Pons (tissue), 1 donor: ENCODE measurements around the gene FCSK.
"Not testable (repeated sequence)": the region's sequence is repeated elsewhere in the genome, so short reads cannot be mapped to it uniquely, and the experiment has no call there.

Experiments used
- DNase-seq: peaks from one replicate; pipeline ENCODE4 v3.0.0-alpha.2; 2016; ENCODE audit warnings: low spot score

FCSK gene

DNA sequence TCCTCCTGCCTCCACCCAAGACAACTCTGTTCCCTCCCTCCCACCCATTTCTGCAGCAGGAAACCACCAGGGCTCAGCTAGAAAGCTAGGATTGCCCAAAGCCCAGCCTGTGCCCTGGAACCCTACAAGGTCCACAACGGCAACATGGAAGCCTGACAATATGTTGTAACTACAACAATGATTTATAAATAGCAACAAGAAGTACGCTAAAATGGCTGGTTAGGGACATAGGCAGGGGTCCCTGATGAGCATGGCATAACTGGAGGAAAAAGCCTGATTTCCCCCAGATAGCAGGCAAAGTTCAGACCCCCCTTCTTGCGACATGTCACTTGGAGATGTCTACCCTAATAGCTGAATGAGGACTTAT is 22.1 kb upstream of the FCSK start:
- DNase-seq: no peak

DNA sequence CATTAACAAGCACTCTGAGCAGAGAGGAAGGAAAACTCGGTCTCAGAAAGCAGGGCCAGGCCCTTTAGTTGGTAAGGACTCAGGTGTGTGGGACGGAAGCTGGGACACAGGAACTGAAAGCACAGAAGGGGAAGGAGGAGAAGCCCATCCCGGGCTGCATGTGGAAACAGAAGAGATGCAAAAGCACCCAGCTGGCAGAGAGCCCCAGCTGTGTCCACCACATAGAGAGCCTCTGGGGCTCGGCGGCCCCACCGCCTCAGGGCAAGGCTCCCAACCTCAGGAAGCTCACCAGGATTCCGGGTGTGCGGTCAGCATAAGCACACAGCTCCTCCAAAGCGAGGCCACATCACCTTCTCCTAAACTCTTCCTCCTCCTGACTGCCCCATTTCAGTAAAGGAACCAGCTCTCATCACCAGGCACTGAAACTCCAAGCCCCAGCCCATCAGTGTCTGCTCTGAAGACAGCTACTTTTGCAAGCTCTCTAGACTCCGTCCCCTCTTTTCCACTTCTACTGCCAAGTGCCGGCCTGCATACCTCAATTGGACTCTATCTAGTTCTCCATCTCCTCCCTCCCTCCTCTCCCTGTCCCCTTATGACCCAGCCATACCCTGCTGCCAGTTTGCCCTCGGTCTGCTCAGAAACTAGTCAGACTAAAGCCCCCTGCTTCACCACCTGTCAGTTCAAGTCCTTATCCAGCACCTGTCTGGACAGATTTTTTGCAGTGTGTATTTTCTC is 21.5 kb upstream of the FCSK start:
- no peak for DNase-seq

DNA sequence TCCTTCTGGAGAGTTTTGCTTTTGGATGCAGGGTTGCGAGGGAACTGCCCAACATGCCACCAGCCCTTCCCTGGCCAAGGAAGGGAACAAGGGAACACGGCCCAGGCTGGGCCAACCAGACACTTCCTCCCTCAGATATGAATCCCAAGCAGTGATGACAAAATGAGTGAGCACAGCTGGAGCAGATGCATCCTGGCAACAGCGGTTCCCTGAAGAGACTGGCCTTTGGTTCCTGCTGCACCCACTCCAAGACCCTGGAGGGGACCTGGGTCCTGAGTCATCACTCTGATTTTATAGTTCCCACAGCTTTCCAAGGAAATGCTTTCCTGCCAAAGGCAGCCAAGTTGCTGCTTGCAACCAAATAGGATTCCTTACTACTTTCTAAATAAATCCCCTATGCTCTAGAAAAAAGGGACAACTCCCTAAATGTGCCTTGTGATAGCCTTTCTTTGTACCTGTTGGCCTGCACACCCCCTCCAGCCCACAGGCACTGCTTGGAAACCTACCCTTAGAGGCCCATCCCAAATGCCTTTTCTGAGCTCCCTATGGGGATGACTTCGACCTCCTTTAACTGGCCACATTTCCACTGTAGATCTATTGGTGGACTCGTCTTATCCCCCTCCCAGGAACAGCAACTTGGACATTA is 20.8 kb upstream of the FCSK start:
- DNase-seq: no peak

GRCh38 chr16:70434484-70435260 is 19.7 kb upstream of the FCSK start:
- no peak for DNase-seq

DNA sequence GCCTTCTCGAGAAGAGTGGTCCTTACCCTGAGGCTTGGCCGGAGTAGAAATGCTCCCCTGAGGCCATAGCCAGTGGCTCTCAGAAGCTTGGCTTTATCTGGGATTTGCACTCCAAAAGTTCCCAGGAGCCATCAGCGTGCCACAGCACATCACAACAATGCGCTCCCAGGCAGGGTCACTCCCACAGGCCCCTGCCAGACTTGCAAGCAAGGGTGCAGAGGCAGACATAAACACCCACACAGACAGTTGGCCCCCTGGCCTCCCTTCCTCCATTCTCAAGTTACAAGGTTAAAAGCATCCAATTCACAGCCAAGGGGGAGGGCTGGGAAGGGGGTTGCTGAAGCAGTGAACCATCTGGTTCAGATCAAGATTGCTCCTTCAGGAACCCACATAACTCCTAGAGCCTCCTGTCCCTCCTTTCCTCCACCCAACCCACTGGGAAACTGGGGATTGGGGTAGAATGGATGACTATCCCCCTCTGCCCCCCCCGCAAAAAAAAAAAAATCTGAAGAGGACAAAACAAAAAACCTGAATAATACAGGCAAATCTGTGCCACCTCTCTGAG is 17.3 kb upstream of the FCSK start:
- no peak for DNase-seq

DNA sequence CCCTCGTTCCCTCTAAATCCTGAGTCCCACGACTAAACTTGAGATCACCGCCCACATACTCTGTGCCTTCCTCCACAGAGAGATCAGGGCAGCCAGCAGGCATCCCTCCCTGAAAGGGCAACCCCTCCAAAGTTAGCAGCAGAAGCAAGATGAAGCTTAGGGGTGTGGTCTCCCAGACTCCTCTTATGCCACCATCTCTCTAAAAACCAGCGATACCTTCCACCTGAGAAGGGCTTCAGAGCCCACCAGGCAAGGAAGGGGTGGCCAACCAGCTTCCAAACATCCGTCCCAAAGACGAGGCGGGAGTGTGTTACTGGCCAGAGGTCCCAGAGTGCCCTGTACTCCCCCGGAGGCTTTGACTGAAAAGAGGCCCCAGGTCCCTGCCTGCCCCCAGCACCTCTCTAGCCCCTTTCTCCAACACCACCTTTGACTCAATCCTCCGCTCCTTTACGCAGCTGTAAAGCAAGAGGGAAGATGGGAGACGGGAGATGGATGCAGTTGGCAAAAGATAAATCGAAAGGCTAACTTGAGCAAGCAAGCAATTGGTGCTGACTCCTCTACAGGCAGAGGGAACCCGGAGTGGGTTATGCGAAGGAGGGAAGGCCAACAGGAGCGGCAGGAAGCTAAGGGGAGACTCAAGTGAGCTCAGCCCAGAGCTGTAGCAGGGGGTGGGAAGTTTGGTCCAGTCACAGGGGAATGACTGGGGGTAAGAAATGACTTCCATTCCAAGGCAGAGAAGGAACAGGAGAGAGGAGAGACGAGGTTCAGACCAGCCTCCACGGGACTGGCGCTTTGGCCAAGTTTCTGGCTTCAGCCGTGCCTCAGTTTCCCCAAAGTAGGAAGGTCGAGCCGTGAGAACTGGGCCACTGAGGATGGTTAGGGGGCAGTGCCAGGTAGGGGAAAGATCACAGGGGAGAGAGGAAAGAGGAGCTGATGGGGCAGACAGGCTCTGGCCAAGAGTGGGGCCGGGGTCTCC is 16.5 kb upstream of the FCSK start:
- no peak for DNase-seq

GRCh38 chr16:70438585-70438968 is 15.8 kb upstream of the FCSK start:
- DNase-seq: no peak

- DNase-seq: peak; percentile 96
Observed at GRCh38 chr16:70438969-70439862, 15.2 kb upstream of the FCSK start, which contains the start of gene ST3GAL2. ST3GAL2 (minus strand) TSS chr16:70439100; CDS start chr16:70398530, 40,570 bp downstream.

DNA sequence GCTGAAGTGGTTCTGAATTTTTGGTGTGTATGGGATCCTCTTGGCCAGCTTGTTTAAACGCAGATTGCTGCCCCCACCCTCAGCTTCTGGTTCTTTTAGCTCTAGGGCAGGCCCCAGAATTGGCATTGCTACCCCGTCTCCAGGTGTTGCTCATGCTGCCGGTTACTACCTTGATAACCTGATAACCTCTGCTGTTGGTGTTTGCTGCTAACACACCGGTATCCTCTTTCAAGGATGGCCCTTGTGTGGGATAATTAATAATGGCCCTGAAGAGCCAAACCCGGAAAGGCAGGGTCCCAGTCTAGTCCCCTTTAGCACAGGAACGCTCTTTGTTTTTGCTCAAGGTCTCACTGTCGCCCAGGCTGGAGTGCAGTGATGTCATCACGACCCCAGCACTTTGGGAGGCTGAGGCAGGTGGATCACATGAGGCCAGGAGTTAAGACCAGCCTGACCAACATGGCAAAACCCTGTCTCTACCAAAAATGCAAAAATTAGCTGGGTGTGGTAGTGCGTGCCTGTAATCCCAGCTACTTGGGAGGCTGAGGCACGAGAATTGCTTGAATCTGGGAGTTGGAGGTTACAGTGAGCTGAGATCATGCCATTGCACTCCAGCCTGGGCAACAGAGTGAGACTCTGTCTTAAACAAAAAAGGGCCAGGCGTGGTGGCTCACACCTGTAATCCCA is 14.2 kb upstream of the FCSK start:
- no peak for DNase-seq

DNA sequence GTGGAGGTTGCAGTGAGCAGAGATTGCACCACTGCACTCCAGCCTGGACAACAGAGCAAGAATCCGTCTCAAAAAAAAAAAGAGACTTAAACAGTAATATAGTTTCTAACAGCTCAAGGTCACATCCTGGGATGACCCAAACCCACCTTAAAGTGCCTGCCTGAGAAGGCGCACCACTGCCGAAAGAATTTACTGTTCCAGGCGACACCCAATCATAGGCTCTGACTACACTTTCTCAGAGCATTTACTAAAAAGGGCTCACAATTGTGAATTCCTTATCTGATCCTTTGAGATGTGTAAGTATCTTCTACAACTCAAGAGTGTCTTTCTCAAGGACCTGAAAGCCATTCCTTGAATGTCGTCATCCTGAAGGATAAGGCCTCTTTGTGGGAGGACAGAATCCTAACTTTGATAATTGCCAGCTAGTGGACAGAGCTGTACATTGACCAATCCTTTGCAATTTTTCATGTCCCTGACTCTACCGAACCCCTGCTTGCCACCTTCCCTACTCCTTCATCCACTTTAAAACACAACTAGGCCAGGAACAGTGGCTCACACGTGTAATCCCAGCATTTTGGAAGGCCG is 12.9 kb upstream of the FCSK start:
- DNase-seq: no peak

- no peak for DNase-seq
Observed at GRCh38 chr16:70442344-70442743, 12.1 kb upstream of the FCSK start.

GRCh38 chr16:70444249-70445063 is 9.9 kb upstream of the FCSK start:
- no peak for DNase-seq

DNA sequence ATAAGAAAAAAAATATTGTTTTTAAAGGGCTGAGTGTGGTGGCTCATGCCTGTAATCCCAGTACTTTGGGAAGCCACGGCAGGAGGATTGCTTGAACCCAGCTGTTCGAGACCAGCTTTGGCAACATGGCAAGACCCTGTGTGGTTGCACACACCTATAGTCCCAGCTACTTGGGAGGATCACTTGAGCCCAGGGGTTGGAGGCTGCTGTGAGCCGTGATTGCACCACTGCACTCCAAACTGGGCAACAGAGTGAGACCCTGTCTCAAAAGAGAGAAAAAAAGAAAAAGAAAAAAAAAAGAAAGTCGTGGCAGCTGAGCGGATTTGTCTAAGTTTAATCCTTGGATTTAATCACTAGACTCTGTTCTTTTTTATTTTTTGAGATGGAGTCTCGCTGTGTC is 6.3 kb upstream of the FCSK start:
- DNase-seq: no peak

DNA sequence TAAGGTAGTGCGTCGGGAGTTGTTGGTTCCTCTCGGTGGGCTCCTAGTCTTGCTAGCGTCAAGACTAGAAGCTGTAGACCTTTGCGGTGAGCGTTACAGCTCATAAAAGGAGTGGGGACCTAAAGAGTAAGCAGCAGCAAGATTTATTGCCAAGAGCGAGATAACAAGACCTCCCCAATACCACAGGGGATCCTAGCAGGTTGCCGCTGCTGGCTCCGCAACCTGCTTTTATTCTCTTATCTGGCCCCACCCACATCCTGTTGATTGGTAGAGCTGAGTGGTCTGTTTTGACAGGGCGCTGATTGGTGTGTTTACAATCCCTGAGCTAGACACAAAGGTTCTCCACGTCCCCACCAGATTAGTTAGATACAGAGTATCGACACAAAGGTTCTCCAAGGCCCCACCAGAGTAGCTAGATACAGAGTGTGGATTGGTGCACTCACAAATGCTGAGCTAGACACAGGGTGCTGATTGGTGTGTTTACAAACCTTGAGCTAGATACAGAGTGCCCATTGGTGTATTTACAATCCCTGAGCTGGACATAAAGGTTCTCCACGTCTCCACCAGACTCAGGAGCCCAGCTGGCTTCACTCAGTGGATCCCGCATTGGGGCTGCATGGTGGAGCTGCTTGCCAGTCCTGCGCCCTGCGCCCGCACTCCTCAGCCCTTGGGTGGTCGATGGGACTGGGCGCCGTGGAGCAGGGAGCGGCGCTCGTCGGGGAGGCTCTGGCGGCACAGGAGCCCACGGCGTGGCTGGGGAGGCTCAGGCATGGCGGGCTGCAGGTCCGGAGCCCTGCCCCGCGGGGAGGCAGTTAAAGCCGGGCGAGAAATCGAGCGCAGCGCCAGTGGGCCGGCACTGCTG is 4.0 kb upstream of the FCSK start:
- DNase-seq: not testable (repeated sequence)

DNA sequence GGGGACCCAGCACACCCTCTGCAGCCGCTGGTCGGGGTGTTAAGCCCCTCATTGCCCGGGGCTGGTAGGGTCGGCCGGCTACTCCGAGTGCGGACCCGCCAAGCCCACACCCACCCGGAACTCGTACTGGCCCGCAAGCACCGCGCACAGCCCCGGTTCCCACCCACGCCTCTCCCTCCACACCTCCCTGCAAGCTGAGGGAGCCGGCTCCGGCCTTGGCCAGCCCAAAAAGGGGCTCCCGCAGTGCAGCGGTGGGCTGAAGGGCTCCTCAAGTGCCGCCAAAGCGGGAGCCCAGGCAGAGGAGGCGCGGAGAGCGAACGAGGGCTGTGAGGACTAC is 3.4 kb upstream of the FCSK start:
- DNase-seq: not testable (repeated sequence)

GRCh38 chr16:70453117-70453891 is 1.1 kb upstream of the FCSK start:
- DNase-seq: no peak

GRCh38 chr16:70453892-70454221 is 538 bp upstream of the FCSK start:
- peak; percentile 58 for DNase-seq
